SK-N-SH treated with all-trans-retinoic acid at 6 μM for 48 hours (cell line): ENCODE data around the gene CDK4.

Experiments
- ARNTL ChIP-seq: fragments of 450-650 bp; formaldehyde crosslinking; IDR thresholded peaks from 2 replicates; pipeline ENCODE4 v1.5.0; 2020; ENCODE audit warnings: low read depth, mild to moderate bottlenecking, moderate library complexity, borderline replicate concordance
- CREB5 ChIP-seq: fragments of 250-450 bp; sonication (Bioruptor Pico); IDR thresholded peaks from 2 replicates; pipeline ENCODE4 v1.5.1; 2020; ENCODE audit warnings: low read depth, mild to moderate bottlenecking, moderate library complexity
- CSDC2 ChIP-seq: fragments of 250-450 bp; sonication (Bioruptor Pico); IDR thresholded peaks from 2 replicates; pipeline ENCODE4 v1.5.0; 2020; ENCODE audit warnings: mild to moderate bottlenecking, moderate library complexity
- ISL1 ChIP-seq: fragments of 250-450 bp; sonication (Bioruptor Pico); IDR thresholded peaks from 2 replicates; pipeline ENCODE4 v2.1.2; 2022; ENCODE audit warnings: mild to moderate bottlenecking, moderate library complexity
- OSR1 ChIP-seq: fragments of 250-450 bp; sonication (Bioruptor Pico); IDR thresholded peaks from 2 replicates; pipeline ENCODE4 v1.8.0; 2022; ENCODE audit warnings: moderate library complexity, mild to moderate bottlenecking, inconsistent platforms
- PATZ1 ChIP-seq: fragments of 250-450 bp; sonication (Bioruptor Pico); IDR thresholded peaks from 2 replicates; pipeline ENCODE4 v1.8.0; 2020; ENCODE audit warnings: mild to moderate bottlenecking, moderate library complexity, borderline replicate concordance
- POU6F1 ChIP-seq: fragments of 250-450 bp; sonication (Bioruptor Pico); IDR thresholded peaks from 2 replicates; pipeline ENCODE4 v1.8.0; 2021; ENCODE audit warnings: low read depth, mild to moderate bottlenecking, moderate library complexity, borderline replicate concordance
- RARB ChIP-seq: fragments of 250-450 bp; sonication (Bioruptor Pico); IDR thresholded peaks from 2 replicates; pipeline ENCODE4 v1.8.0; 2021; ENCODE audit warnings: mild to moderate bottlenecking, moderate library complexity
- TCF4 ChIP-seq: fragments of 250-450 bp; sonication (Bioruptor Pico); IDR thresholded peaks from 2 replicates; pipeline ENCODE4 v1.8.0; 2021; ENCODE audit warnings: mild to moderate bottlenecking, moderate library complexity, borderline replicate concordance
- TOX ChIP-seq: fragments of 250-450 bp; sonication (Bioruptor Pico); IDR thresholded peaks from 2 replicates; pipeline ENCODE4 v1.8.0; 2021; ENCODE audit warnings: mild to moderate bottlenecking, moderate library complexity, borderline replicate concordance
- ZFP3 ChIP-seq: fragments of 250-450 bp; sonication (Bioruptor Pico); IDR thresholded peaks from 2 replicates; pipeline ENCODE4 v1.5.0; 2020; ENCODE audit warnings: mild to moderate bottlenecking, moderate library complexity
- ZNF565 ChIP-seq: fragments of 450-650 bp; formaldehyde crosslinking; conservative IDR thresholded peaks from 2 replicates; pipeline ENCODE4 v1.5.0; 2020; ENCODE audit warnings: low read depth, mild to moderate bottlenecking, moderate library complexity
- ZNF8 ChIP-seq: fragments of 450-650 bp; formaldehyde crosslinking; IDR thresholded peaks from 2 replicates; pipeline ENCODE4 v1.5.0; 2020; ENCODE audit warnings: mild to moderate bottlenecking, moderate library complexity

GRCh38 chr12:57751788-57752667 is at the start of gene CDK4:
- TF ChIP-seq ISL1 (CRISPR knock-in tag) (no peak), CREB5 (CRISPR knock-in tag) (no peak), TOX (no peak), OSR1 (CRISPR knock-in tag) (no peak), CSDC2 (peak; percentile 61; the same call in 1 of the 2 replicates), RARB (CRISPR knock-in tag) (no peak), ZFP3 (CRISPR knock-in tag) (peak; percentile 6; the same call in 1 of the 2 replicates), TCF4 (CRISPR knock-in tag) (no peak), ZNF8 (no peak), PATZ1 (CRISPR knock-in tag) (peak; percentile 68), ZNF565 (CRISPR knock-in tag) (no peak), POU6F1 (no peak), ARNTL (CRISPR knock-in tag) (peak; percentile 96)
